ENCODE results near the gene AK1. TPM values are rescaled to one million over a fixed set of nuclear protein-coding genes. Genes with fewer than 3 reads are reported as not detected.
"Not testable (repeated sequence)": the region's sequence is repeated elsewhere in the genome, so short reads cannot be mapped to it uniquely, and the experiment has no call there.

The AK1 gene
- polyA plus RNA-seq, 3 donors = 44.0 to 46.4 (median 44.7) TPM

- DNase-seq = no peak
These were observed 23.9 kb downstream of the AK1 start for GRCh38 chr9:127853312-127854183.

GRCh38 chr9:127852829-127853228 lies 24.6 kb downstream of the AK1 start:
- no peak for DNase-seq

GRCh38 chr9:127850286-127850830 lies 27.1 kb downstream of the AK1 start:
- no peak for DNase-seq

- no peak for DNase-seq
These were observed 28.5 kb downstream of the AK1 start for GRCh38 chr9:127848756-127849504.

GRCh38 chr9:127847833-127848755 lies 29.4 kb downstream of the AK1 start:
- no peak for DNase-seq

- no peak for DNase-seq
These were observed 30.3 kb downstream of the AK1 start for GRCh38 chr9:127847178-127847510.

- DNase-seq = no peak
These were observed 30.9 kb downstream of the AK1 start for GRCh38 chr9:127846443-127847177.

- not testable (repeated sequence) for DNase-seq
These were observed 31.9 kb downstream of the AK1 start for GRCh38 chr9:127845619-127846018.

- no peak for DNase-seq
These were observed 32.6 kb downstream of the AK1 start for GRCh38 chr9:127844821-127845359.

- no peak for DNase-seq
These were observed 36.2 kb downstream of the AK1 start for GRCh38 chr9:127841087-127841835.

- DNase-seq = no peak
These were observed 38.9 kb downstream of the AK1 start for GRCh38 chr9:127838375-127839078.

GRCh38 chr9:127837346-127837745 lies 40.1 kb downstream of the AK1 start:
- no peak for DNase-seq

- not testable (repeated sequence) for DNase-seq
These were observed 40.9 kb downstream of the AK1 start for GRCh38 chr9:127836561-127836960.

GRCh38 chr9:127835991-127836516 lies 41.4 kb downstream of the AK1 start:
- DNase-seq = no peak

GRCh38 chr9:127833555-127833954 lies 43.9 kb downstream of the AK1 start:
- DNase-seq = no peak

- DNase-seq = no peak
These were observed 45.2 kb downstream of the AK1 start for GRCh38 chr9:127832248-127832647.

GRCh38 chr9:127829205-127829906 lies 48.1 kb downstream of the AK1 start:
- DNase-seq = no peak

- peak; percentile 87 for DNase-seq
These were observed 49.0 kb downstream of the AK1 start for GRCh38 chr9:127828262-127829031.

Measured in renal pelvis (tissue), 4 donors.